ENCODE data around the gene P2RY11.

Gene P2RY11

DNA sequence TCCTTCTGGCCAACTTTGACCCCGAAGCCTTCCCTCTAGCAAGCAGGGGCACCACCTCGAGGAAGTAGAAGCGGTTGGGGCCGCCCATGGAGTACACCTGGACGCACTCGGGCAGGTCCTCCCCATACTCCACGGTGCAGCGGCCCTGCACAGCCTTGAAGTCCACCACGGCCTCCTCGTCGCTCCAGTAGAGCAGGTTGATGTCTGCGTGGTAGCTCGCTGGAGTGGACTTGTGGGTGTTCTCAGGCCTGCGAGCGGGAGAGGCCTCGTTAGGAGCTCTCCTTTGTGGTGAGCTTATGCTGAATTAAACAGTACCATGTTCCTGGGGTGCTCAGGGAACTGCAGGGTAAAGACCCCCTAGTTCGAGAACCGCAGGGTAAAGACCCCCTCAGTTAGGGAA is 30.5 kb downstream of the P2RY11 start:
- DNase-seq: no peak

DNA sequence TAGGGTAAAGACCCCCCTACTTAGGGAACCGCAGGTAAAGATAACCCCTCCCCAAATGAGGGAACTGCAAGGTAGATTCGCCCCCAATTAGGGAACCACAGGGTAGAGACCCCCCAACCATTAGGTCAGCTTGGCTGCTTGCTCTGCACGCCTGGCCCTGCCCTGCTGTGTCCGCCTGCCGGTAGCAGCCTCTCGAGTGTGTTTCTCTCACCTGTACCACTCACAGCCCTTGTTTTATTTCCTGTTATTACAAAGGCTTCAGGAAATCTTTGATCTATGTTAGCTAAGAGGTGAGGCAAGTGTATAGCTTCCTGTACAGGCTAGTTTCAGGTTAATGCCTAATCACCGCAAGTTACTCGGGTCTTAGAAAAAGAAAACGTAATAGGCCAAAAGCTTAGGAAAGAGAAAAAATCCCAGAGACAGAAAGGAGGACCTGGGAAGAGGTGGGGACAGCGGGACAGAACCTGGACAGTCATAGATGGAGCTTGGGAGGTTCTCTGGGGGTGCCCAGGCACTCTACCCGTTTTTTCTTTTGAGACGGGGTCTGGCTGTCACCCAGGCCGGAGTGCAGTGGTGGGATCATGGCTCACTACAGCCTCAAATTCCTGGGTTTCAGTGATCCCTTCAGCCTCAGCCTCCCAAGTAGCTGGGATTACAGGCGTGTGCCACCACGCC is 31.3 kb downstream of the P2RY11 start:
- DNase-seq: no peak

DNA sequence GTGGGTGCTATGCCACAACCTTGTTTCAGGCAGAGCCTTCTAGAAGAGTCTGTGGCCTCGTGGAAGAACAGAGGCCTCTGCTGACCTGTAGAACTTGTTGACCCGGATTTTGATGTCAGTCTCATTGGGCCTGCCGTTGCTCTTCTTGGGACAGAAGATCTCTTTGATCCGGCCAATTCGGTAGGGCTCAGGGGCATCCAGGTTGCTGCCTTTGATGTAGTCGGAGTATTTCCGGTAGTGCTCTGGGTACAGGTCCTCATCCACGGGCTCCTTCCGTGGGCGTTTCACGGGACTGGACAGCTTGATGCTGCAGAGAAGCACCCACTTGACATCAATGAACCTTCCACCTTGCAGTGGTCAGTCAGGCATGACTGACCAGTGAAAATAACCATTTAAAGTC is 32.2 kb downstream of the P2RY11 start:
- DNase-seq: no peak

DNA sequence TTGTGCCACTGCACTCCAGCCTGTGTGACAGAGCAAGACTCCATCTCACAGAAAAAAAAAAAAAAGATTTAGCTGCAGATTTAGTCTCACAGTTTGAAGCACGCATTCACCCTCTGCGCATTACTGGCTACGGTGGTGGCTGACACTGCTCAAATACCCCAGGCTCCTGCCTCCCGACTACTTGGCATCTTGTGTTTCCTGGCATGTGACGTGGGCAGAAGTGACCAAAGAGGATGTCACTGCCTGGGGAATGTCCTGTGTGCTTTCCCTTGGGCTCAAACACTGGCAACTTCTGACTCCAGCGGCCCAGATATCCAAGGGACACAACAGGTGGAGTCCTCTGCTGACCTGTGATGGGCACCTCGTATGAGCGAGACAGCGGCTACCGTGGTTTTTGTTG is 32.9 kb downstream of the P2RY11 start:
- DNase-seq: no peak

DNA sequence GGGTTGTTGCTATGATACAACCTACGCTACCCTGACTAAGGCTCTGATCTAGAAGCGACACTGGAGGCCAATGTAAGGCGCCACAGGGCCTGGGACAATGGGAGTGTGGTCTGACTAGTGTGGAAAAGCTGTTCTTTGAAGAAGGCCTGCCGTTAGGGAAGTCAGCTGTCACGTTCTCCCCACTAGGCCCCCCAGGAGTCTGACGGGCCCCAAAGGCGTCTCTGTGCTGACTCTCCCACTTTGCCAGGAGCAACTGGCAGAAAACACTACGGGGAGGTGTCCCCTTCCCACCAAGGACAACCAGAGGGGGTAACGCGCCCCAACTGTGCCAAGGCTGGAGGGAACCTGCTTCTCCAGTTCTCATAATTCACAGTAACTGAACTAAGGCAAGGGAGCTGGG is 33.5 kb downstream of the P2RY11 start:
- no peak for DNase-seq

DNA sequence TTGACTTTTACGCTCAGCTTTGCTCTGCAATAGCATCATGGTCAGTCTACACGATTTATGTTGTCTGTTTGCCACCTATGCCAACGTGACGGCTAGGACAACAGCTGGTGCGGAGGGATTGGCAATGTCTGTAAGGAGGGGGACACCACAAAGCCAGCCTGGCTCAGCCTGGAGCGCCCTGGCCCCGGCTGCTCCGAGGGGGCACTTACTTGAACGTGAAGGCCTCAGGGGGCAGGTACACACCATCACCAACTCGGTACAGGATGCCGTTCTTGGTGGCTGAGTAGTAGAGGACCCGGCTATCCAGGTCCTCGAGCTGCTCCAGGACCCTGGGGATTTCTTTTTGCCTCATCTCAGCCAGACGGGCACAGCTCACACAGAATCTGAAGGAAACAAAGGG is 34.6 kb downstream of the P2RY11 start:
- DNase-seq: no peak

DNA sequence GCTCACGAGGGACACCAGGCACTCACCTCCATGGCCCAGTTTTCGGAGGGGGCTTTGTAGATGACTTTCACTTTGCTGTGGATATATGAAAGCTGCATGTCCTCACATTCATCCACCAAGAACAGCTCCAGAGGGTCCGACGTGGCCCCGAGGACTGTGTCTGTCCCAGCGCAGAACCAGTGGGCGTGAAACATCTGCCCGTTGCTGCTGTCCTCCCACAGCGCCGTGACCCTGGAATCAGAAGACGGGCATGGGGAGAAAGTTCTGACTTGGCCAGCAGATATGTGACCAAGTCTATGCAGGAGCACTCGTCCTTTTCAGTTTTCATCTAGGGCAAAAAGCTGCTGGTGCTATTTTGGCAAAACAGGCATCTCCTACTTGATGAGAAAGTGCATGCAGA is 37.9 kb downstream of the P2RY11 start:
- DNase-seq: no peak

DNA sequence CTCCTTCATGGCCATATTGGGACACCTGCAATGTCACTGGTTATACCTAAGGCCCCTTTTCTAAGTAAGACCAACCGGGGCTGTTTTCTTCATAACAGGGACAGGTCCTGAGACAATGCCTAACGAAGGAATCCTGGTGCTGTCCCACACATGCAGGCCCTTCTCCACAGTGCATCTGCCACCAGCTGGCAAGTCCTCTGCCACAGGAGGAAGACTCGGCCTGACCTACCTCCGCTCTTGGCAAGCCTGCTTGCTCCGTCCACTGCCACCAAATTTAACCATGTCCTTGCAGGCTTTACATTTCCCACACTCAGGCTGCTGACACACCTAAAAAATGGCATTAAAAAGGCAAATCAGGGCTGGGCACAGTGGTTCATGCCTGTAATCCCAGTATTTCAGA is 40.0 kb downstream of the P2RY11 start:
- no peak for DNase-seq

DNA sequence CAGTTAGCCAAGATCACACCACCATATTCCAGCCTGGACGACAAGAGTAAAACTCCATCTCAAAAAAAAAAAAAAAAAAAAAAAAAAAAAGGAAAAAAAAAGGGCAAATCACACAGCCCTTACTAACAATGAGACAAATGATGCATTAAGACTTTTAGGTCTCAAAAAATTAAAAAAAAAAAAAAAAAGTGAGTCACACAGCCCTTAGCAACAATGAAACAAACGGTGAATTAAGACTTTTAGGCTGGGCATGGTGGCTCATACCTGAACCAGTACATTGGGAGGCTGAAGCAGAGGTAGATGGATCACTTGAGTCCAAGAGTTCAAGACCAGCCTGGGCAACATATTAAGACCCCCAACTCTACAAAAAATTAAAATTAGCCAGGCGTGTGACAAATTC is 40.6 kb downstream of the P2RY11 start:
- no peak for DNase-seq

DNA sequence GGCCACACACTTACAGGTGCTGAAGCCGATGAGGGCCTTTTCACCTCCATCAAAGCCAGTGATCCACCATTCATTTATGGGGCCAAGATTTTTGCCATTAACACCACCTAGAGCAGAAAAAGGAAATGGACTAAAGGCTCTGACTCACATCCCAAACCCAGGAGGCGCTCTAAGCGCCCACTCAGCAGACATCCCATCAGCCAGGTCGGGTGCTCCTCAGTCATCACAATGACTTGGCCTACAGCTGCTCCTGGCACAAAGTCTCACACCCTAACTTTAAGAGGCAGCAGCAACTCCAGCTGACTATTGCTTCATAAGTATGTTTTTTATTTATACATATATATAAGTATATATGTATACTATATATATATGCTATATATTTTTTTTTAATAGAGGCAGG is 44.3 kb downstream of the P2RY11 start:
- no peak for DNase-seq

DNA sequence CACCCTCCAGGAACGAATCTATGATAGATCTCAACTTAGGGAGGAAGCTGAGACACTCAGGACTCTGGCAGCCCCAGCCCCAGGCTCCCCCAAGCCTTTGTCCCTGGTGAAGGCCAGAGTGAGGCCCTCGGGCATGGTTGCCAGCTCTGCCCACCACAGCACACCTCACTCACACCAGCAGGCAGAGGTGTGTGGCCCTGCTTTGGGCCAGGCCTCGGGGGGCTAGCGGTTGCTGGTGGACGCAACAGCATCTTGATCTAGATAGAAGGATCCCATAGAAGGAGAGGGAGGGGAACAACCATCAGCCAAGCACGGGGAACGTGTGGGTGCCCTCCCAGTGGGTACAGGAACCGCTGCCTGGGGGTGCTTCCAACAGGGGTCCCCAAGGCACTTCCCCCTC is 46.6 kb downstream of the P2RY11 start:
- DNase-seq: no peak

DNA sequence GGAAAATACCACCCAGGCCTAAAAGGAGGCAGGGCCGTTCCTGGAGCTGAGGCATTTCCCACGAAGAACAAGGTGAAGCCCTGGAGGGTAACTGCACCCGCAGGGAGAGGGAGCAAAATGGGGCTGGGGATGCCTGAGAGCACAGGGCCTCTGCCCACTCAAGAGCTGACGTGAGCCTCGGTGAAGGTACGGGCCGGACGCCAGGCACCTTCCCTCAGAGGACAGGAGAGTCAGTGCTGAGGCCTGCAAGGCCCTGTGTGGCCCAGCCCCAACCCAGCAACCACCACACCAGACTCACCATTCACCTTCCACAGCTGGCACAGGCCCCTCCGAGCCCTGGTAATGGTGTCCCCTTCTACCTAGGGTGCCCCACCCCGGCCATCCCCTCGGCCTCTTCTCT is 47.0 kb downstream of the P2RY11 start:
- no peak for DNase-seq

DNA sequence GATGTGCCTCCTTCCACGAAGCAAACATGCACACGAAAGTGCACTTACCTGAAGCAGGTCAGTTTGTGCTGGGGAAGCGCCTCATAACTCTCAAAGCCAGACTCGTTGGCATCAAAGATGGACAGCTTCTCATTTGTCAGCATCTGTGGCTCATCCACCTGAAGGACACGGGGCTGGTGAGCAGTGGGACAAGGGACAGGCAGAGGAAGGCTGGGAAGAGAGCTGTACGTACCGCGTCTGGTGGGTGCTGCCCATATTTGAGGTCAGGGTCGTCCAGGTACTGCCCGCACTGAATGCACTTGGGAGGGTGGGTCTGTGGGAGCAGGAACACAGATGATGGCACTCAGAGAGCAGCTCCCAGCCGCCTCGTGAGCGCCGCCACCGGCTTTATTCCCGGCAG is 48.1 kb downstream of the P2RY11 start:
- DNase-seq: no peak

DNA sequence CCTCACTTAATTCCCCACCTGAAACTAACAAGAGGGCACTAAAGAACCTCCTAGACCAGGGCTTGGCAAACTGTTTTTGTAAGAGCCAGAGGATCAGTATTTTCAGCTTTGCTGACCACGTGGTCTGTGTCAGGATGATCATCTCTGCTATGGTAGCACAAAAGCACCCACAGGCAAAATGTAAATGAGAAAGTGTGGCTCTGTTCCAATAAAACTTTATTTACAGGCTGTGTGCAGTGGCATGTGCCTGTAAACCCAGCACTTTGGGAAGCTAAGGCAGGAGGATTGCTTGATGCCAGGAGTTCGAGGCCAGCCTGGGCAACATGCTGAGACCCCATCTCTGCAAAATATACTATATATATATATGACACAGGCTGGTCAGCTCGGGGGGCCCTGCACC is 52.0 kb downstream of the P2RY11 start:
- DNase-seq: no peak

All from NCI-H345 (cell line).